NT2/D1 (cell line): Measurements from ENCODE around the gene OR1D5.
"Not testable (repeated sequence)": the region's sequence is repeated elsewhere in the genome, so short reads cannot be mapped to it uniquely, and the experiment has no call there.

ENCODE experiments used
- SUZ12 ChIP-seq: IDR thresholded peaks from 2 replicates; pipeline ENCODE4 v1.6.1; 2011; ENCODE audit not compliant: insufficient read length, insufficient read depth; ENCODE audit errors: extremely low read depth
- YY1 ChIP-seq: IDR thresholded peaks from 2 replicates; pipeline ENCODE4 v1.6.1; 2011; ENCODE audit not compliant: insufficient read length, insufficient read depth
- ZNF274 ChIP-seq: IDR thresholded peaks from 2 replicates; pipeline ENCODE4 v1.6.1; 2011; ENCODE audit warnings: mild to moderate bottlenecking, low read depth, low read length

GRCh38 chr17:3065192-3065591 is 1.8 kb upstream of the OR1D5 start:
- TF ChIP-seq ZNF274, YY1, SUZ12: not testable (repeated sequence)
